Mammary epithelial cell (primary cell): ENCODE results near the gene SLC26A6.

Source experiments
- CTCF ChIP-seq, 2 donors: IDR thresholded peaks in 1 of 2; conservative IDR thresholded peaks in 1 of 2; 2 replicates each; pipeline ENCODE4 v1.5.1; 2011 to 2012; ENCODE audit warnings: inconsistent platforms in 2 of 2, low read length in 2 of 2, mild to moderate bottlenecking in 2 of 2, control low read depth in 1 of 2, low read depth in 1 of 2; ENCODE audit not compliant: insufficient read depth in 1 of 2; ENCODE audit errors: extremely low read depth in 1 of 2
- EZH2 ChIP-seq: IDR thresholded peaks from 2 replicates; pipeline ENCODE4 v1.6.1; 2012; ENCODE audit warnings: low read length, inconsistent platforms, borderline replicate concordance

GRCh38 chr3:48684054-48684349 is 48.7 kb upstream of the SLC26A6 start:
- no peak for TF ChIP-seq CTCF (conservative IDR thresholded peaks at IDR 0.05 in 1 of 2, IDR thresholded peaks at IDR 0.05 in 1 of 2; ENCODE audit: extremely low read depth in 1 of 2, insufficient read depth in 1 of 2, low read depth in 1 of 2, low read length in 2 of 2)
- TF ChIP-seq EZH2: no peak
